ENCODE results near the gene TMEM200B. TPM values are rescaled to one million over a fixed set of nuclear protein-coding genes. Genes with fewer than 3 reads are reported as not detected.

TMEM200B gene
- total RNA-seq, 1 experiment from 2014 or later, result 11.3 TPM

DNA sequence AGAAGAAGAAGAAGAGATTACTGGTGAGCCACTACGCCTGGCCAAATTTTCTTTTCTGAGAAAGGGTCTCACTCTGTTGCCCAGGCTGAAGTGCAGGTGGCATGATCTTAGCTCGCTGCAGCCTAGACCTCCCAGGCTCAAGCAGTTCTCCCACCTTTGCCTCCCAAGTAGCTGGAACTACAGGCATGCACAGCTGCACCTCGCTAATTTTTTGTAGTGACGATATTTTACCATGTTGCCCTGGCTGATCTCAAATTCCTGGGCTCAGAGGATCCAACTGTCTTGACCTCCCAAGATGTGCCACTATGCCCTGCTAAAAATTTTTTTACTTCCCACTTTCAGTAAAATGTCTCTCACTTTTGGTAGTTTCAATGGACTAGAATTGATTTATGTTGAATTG lies 24.4 kb downstream of the TMEM200B start:
- H3K9me2 ChIP-seq (ENCODE audit: insufficient read depth), result no peaks in the 10 kb centered on the region
- H3K79me2 ChIP-seq (ENCODE audit: insufficient read depth, low read length), result no peaks in the 10 kb centered on the region
- H3K27ac ChIP-seq (ENCODE audit: low read depth, low read length), result no peak overlapping the region
- no peak overlapping the region for H2AFZ ChIP-seq (ENCODE audit: low read depth, low read length, poor library complexity, severe bottlenecking)
- no peak overlapping the region for H3K4me3 ChIP-seq (replicated peaks in 1 of 2; ENCODE audit: low read depth in 1 of 2, low read length in 2 of 2)
- no peaks in the 10 kb centered on the region for H3K27me3 ChIP-seq (ENCODE audit: insufficient read depth, low read length)
- no peaks in the 10 kb centered on the region for H3K36me3 ChIP-seq (ENCODE audit: control insufficient read depth in 1 of 2, insufficient read depth in 2 of 2, low read length in 2 of 2)
- no peak for ATAC-seq
- intact Hi-C loops (cut with micrococcal nuclease), result no loop called here
- DNase-seq (ENCODE audit: low read depth, low spot score), result no peak
- no peak overlapping the region for H3K4me2 ChIP-seq (ENCODE audit: low read length)
- H3K9ac ChIP-seq (ENCODE audit: low read length), result no peak overlapping the region
- BruUV-seq (replicated peaks), result no TSS peak
- H4K20me1 ChIP-seq (ENCODE audit: insufficient read depth), result no peaks in the 10 kb centered on the region
- H3K9me3 ChIP-seq (ENCODE audit: control insufficient read depth in 1 of 2, insufficient read depth in 1 of 2, low read depth in 1 of 2, low read length in 2 of 2), result no peaks in the 10 kb centered on the region
- TF ChIP-seq POLR2AphosphoS5 (IDR thresholded peaks at IDR 0.05; ENCODE audit: low read depth, low read length), result no peak
- no peak for TF ChIP-seq POLR2A (IDR thresholded peaks at IDR 0.05; ENCODE audit: borderline replicate concordance, extremely low read depth, insufficient read depth, insufficient read length)
- no peak for TF ChIP-seq ZNF274 (IDR thresholded peaks at IDR 0.05; ENCODE audit: low read depth, low read length)
- TF ChIP-seq, protein P1, sequence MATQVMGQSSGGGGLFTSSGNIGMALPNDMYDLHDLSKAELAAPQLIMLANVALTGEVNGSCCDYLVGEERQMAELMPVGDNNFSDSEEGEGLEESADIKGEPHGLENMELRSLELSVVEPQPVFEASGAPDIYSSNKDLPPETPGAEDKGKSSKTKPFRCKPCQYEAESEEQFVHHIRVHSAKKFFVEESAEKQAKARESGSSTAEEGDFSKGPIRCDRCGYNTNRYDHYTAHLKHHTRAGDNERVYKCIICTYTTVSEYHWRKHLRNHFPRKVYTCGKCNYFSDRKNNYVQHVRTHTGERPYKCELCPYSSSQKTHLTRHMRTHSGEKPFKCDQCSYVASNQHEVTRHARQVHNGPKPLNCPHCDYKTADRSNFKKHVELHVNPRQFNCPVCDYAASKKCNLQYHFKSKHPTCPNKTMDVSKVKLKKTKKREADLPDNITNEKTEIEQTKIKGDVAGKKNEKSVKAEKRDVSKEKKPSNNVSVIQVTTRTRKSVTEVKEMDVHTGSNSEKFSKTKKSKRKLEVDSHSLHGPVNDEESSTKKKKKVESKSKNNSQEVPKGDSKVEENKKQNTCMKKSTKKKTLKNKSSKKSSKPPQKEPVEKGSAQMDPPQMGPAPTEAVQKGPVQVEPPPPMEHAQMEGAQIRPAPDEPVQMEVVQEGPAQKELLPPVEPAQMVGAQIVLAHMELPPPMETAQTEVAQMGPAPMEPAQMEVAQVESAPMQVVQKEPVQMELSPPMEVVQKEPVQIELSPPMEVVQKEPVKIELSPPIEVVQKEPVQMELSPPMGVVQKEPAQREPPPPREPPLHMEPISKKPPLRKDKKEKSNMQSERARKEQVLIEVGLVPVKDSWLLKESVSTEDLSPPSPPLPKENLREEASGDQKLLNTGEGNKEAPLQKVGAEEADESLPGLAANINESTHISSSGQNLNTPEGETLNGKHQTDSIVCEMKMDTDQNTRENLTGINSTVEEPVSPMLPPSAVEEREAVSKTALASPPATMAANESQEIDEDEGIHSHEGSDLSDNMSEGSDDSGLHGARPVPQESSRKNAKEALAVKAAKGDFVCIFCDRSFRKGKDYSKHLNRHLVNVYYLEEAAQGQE (IDR thresholded peaks at IDR 0.05; ENCODE audit: low read depth), result no peak
- no peak for TF ChIP-seq SP1 (IDR thresholded peaks at IDR 0.05; ENCODE audit: low read depth)
- TF ChIP-seq EZH2phosphoT487 (IDR thresholded peaks at IDR 0.05; ENCODE audit: borderline replicate concordance), result no peak
- TF ChIP-seq RAD21 (IDR thresholded peaks at IDR 0.05; ENCODE audit: low read depth), result no peak
- TF ChIP-seq ZFX (IDR thresholded peaks at IDR 0.05), result no peak
- TF ChIP-seq, protein P2, sequence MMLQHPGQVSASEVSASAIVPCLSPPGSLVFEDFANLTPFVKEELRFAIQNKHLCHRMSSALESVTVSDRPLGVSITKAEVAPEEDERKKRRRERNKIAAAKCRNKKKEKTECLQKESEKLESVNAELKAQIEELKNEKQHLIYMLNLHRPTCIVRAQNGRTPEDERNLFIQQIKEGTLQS (IDR thresholded peaks at IDR 0.05), result no peak
- TF ChIP-seq, protein P3, sequence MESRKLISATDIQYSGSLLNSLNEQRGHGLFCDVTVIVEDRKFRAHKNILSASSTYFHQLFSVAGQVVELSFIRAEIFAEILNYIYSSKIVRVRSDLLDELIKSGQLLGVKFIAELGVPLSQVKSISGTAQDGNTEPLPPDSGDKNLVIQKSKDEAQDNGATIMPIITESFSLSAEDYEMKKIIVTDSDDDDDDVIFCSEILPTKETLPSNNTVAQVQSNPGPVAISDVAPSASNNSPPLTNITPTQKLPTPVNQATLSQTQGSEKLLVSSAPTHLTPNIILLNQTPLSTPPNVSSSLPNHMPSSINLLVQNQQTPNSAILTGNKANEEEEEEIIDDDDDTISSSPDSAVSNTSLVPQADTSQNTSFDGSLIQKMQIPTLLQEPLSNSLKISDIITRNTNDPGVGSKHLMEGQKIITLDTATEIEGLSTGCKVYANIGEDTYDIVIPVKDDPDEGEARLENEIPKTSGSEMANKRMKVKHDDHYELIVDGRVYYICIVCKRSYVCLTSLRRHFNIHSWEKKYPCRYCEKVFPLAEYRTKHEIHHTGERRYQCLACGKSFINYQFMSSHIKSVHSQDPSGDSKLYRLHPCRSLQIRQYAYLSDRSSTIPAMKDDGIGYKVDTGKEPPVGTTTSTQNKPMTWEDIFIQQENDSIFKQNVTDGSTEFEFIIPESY (IDR thresholded peaks at IDR 0.05; ENCODE audit: extremely low read depth, insufficient replicate concordance, low read length), result no peak
- 0 out of 4 replicates have a peak, but pooled peaks cover 0 to 4% of the 10 kb centered on the region in 2 experiments for H3K4me1 ChIP-seq (ENCODE audit: control insufficient read depth in 1 of 2, insufficient read depth in 2 of 2, low read length in 2 of 2)
- ChIA-PET POLR2A (no interaction called here), CTCF (no interaction called here), RAD21 (ENCODE audit: low non-redundant PET in 1 of 2, low total read pairs in 2 of 2, uncharacterized antibody in 2 of 2, unreplicated experiment in 2 of 2) (no interaction called here)

Measured in HCT116 (cell line).